Neutrophil (primary cell): ENCODE measurements around the gene CNTN4.

ENCODE experiments used
- H3K27ac ChIP-seq: fragments of 200-600 bp; sonication (generic); 2 replicates; pipeline ENCODE4 v1.5.1; 2016; ENCODE audit warnings: mild to moderate bottlenecking, moderate library complexity
- H3K27me3 ChIP-seq: fragments of 200-600 bp; sonication (generic); 2 replicates; pipeline ENCODE4 v1.6.0; 2016; ENCODE audit warnings: mild to moderate bottlenecking
- H3K36me3 ChIP-seq: fragments of 200-600 bp; sonication (generic); 2 replicates; pipeline ENCODE4 v1.5.1; 2017
- H3K4me1 ChIP-seq, 2 experiments: fragments of 200-600 bp in 1 of 2; sonication (generic) in 1 of 2; 1 replicate in 1 of 2; 2 replicates in 1 of 2; pipeline versions ENCODE4 v1.5.1 to v1.6.1; 2013 to 2016; ENCODE audit warnings: low read depth in 1 of 2, low read length in 1 of 2, mild to moderate bottlenecking in 1 of 2, moderate library complexity in 1 of 2; ENCODE audit not compliant: control insufficient read depth in 1 of 2, insufficient read depth in 1 of 2
- H3K4me3 ChIP-seq, 2 experiments: fragments of 200-600 bp in 1 of 2; sonication (generic) in 1 of 2; 1 replicate in 1 of 2; 2 replicates in 1 of 2; pipeline ENCODE4 v1.5.1; 2013 to 2016; ENCODE audit warnings: low read depth in 1 of 2, low read length in 1 of 2, mild to moderate bottlenecking in 1 of 2, moderate library complexity in 1 of 2
- H3K9me3 ChIP-seq: fragments of 200-600 bp; sonication (generic); 2 replicates; pipeline ENCODE4 v1.5.1; 2016
- TF ChIP-seq, protein P1 (sequence below): fragments of 200-600 bp; sonication (generic); IDR thresholded peaks from 2 replicates; pipeline ENCODE4 v1.5.1; 2016; ENCODE audit warnings: antibody characterized with exemption

CNTN4 gene

DNA sequence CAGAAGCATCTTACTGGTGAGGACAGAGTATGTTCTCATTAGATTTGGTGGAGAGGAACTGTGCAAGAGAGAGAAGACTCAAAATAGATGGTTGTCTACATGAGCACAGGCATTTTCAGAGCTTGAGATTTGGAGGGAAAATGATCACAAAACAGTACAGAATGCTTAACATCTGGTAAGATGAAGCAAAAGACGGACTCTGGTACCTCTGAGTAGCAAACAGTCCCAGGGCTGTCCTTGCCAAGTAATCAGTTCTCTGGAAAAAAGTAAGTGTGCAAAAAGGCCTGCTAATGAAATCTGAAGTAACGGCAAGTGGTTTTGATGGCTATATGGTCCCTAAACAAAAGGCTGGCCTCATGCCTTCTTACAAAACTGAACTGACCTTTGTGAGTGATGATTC is 414.2 kb downstream of the CNTN4 start:
- no peaks in the 10 kb centered on the region for H3K4me1 ChIP-seq
- no peak overlapping the region for H3K27ac ChIP-seq
- no peaks in the 10 kb centered on the region for H3K27me3 ChIP-seq
- H3K36me3 ChIP-seq = no peaks in the 10 kb centered on the region
- no peaks in the 10 kb centered on the region for H3K9me3 ChIP-seq
- H3K4me3 ChIP-seq = no peak overlapping the region
- TF ChIP-seq, protein P1, sequence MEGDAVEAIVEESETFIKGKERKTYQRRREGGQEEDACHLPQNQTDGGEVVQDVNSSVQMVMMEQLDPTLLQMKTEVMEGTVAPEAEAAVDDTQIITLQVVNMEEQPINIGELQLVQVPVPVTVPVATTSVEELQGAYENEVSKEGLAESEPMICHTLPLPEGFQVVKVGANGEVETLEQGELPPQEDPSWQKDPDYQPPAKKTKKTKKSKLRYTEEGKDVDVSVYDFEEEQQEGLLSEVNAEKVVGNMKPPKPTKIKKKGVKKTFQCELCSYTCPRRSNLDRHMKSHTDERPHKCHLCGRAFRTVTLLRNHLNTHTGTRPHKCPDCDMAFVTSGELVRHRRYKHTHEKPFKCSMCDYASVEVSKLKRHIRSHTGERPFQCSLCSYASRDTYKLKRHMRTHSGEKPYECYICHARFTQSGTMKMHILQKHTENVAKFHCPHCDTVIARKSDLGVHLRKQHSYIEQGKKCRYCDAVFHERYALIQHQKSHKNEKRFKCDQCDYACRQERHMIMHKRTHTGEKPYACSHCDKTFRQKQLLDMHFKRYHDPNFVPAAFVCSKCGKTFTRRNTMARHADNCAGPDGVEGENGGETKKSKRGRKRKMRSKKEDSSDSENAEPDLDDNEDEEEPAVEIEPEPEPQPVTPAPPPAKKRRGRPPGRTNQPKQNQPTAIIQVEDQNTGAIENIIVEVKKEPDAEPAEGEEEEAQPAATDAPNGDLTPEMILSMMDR = no peak

DNA sequence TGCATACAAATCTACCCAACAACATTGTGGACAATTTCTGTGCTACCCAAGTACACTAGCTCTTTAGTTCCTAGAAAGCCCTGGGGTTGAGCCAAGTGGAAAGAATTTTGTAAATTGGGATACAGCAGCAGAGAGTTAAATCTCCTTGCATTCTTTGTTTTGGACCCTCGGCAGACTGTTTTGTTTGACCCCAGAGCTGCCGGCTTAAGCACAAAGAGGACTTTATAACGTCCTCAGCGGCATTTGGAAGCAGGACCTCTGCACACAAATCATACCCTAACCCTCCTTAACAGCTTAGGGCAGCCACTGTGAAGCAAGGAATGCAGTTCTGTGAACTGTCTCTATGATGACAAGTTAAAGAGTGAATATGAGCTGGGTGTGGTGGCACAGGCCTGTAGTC is 415.3 kb downstream of the CNTN4 start:
- H3K36me3 ChIP-seq = no peaks in the 10 kb centered on the region
- TF ChIP-seq, protein P1 = no peak

DNA sequence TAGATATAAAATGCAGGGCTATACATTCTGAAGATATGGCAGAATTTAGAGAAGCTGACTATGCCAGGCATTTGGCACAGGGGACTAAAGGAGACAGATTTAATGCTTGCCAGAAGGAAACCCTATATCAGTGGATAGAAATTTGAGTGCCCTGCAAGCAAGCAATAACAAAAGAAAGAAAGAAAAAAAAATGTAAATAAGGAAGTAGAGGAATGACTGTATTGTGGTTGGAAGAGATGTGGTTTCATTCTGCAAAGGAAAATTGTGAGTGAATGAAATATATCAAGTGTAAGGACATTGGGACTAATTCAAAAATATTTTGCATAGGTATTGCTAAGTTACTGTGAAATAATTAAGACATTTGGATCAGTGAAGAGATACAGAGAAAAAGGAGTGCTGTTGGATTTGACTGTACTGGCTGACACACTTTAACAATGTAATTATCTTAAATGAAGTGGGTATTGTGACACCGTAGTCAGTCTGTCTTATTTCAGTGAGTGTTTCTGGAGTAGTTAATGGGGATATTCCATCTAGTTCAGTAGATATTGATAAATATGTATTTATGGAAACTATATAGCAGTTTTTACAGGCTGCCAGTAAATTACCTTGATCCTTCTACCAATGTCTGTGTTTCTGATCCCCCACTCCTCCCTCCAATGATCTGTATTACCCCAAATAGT is 418.2 kb downstream of the CNTN4 start:
- H3K27ac ChIP-seq = no peak overlapping the region
- H3K27me3 ChIP-seq = no peaks in the 10 kb centered on the region
- TF ChIP-seq, protein P1 = no peak
- H3K4me1 ChIP-seq = no peaks in the 10 kb centered on the region
- H3K9me3 ChIP-seq = no peaks in the 10 kb centered on the region
- H3K4me3 ChIP-seq = no peak overlapping the region
- H3K36me3 ChIP-seq = no peaks in the 10 kb centered on the region

More for the DNA sequence above, 415.3 kb downstream of the CNTN4 start:
- Histone ChIP-seq H3K27ac (no peak overlapping the region), H3K27me3 (no peaks in the 10 kb centered on the region), H3K4me1 (no peaks in the 10 kb centered on the region), H3K4me3 (no peak overlapping the region), H3K9me3 (no peaks in the 10 kb centered on the region)

DNA sequence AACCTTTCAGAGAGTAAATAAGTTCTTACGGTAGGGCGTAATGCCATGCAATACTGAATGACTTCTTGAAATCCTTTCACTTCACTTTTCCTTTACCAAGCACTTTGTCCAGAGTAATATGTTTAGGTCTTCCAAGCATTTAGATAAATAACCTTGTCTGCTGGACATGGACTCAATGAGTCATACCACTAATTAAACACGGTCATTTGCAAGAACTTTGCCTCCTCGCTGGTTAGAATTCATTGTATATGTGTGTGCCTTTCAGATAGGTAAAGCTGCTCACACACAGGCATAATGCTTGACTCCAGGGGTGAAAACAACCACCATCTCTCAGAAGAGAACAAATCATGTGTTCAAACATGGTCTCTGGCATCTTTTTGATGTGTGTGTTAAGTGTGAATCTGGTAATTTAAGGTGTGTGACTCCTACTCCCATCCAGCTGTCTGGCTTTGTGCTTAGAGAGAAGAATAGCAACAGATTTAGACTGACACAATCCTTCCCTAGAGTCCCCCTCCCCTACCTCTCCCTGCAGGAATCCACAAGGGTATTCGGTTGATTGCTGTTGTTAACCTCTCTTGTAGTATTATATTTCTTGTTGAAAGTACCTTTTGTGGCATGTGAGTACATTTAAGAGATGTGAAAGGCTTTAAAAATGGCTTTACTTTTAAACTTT is 419.0 kb downstream of the CNTN4 start:
- Histone ChIP-seq H3K4me3 (no peak overlapping the region), H3K4me1 (no peaks in the 10 kb centered on the region), H3K36me3 (no peaks in the 10 kb centered on the region), H3K27ac (no peak overlapping the region), H3K9me3 (no peaks in the 10 kb centered on the region), H3K27me3 (no peaks in the 10 kb centered on the region)
- TF ChIP-seq, protein P1 = no peak

DNA sequence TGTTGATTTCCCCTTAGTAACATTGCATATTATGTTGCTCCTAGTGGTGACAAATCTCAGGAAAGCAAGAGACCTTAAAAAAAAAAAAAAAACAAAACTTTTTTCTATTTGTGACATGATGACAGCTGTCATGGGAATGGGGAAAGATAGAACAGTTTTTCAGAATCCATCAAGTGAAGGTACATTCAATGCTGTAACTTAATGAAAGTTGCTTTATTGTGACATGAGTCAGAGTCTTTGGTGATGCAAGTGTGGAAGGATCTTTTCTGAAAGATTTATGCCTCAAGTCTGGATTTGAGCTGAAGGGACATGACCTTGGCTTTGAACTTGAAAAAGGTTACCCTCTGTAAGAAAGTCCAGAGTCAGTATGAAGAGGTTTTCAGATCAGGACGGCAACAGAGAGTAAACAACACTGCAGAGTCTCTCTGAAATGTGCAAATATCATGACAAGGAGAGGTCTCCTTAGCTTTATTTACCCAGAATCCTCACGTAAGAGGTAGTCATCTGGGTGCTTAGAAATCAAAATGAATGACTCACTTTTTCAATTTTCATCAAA is 424.7 kb downstream of the CNTN4 start:
- H3K36me3 ChIP-seq = no peaks in the 10 kb centered on the region
- H3K9me3 ChIP-seq = no peaks in the 10 kb centered on the region
- no peaks in the 10 kb centered on the region for H3K27me3 ChIP-seq
- no peak overlapping the region for H3K27ac ChIP-seq
- H3K4me1 ChIP-seq = no peaks in the 10 kb centered on the region
- H3K4me3 ChIP-seq = no peak overlapping the region
- TF ChIP-seq, protein P1 = no peak
